GM10266 (cell line): ENCODE measurements around the gene GAB3.
"Not testable (repeated sequence)": the region's sequence is repeated elsewhere in the genome, so short reads cannot be mapped to it uniquely, and the experiment has no call there.

Experiments
- DNase-seq: peaks from one replicate; pipeline ENCODE4 v3.0.0; 2012; ENCODE audit errors: extremely low spot score
- TF ChIP-seq, protein P1 (sequence below): IDR thresholded peaks from 2 replicates; pipeline ENCODE4 v1.5.1; 2012; ENCODE audit warnings: mild to moderate bottlenecking, low read depth; ENCODE audit not compliant: control insufficient read depth, insufficient read depth; ENCODE audit errors: missing control alignments

GAB3 gene

DNA sequence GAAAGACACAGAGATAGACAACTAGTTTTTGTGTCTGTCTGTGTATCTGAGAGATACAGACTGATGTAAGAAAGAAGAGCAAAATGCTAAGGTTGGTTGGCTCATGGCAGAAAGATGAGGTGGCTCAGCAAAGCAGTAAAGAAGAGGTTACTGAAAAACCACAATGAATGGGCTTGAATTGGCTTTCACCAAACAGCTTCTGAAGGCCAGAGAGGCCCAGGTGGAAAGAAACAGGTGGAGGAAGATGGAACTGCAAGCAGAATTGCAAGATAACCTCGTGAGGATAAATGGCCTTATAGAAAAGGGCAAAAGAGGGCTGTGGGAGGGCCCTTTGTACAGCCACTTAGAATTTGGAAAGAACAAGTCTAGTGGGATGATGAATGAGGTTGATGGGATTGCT lies 39.6 kb downstream of the GAB3 start:
- TF ChIP-seq, protein P1, sequence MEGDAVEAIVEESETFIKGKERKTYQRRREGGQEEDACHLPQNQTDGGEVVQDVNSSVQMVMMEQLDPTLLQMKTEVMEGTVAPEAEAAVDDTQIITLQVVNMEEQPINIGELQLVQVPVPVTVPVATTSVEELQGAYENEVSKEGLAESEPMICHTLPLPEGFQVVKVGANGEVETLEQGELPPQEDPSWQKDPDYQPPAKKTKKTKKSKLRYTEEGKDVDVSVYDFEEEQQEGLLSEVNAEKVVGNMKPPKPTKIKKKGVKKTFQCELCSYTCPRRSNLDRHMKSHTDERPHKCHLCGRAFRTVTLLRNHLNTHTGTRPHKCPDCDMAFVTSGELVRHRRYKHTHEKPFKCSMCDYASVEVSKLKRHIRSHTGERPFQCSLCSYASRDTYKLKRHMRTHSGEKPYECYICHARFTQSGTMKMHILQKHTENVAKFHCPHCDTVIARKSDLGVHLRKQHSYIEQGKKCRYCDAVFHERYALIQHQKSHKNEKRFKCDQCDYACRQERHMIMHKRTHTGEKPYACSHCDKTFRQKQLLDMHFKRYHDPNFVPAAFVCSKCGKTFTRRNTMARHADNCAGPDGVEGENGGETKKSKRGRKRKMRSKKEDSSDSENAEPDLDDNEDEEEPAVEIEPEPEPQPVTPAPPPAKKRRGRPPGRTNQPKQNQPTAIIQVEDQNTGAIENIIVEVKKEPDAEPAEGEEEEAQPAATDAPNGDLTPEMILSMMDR, result no peak
- no peak for DNase-seq

DNA sequence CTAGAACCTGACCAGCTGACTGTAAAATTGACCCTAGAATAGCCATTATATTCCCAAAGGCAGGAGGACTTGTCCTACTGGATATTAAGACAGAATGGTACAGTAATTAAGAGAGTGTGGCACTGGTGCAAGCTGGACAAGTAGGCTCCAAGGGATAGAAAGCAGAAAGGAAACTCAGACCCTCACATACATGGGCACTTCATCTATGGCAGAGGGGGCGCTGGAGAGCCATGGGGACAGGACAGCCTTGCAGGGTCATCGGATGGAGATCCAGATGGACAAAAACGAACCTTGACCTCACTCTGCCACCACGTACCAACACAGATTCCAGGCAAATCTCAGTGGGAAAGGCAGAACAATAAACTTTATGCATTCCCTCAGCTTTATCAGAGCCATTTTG lies 40.6 kb downstream of the GAB3 start:
- no peak for DNase-seq
- TF ChIP-seq, protein P1, result no peak

GRCh38 chrX:154698630-154699248 lies 52.1 kb downstream of the GAB3 start:
- TF ChIP-seq, protein P1, result no peak
- no peak for DNase-seq

- TF ChIP-seq, protein P1, result no peak
- DNase-seq, result no peak
Measured at GRCh38 chrX:154696676-154697045, 54.2 kb downstream of the GAB3 start.

GRCh38 chrX:154695911-154696675 lies 54.8 kb downstream of the GAB3 start:
- DNase-seq, result no peak
- TF ChIP-seq, protein P1, result no peak

DNA sequence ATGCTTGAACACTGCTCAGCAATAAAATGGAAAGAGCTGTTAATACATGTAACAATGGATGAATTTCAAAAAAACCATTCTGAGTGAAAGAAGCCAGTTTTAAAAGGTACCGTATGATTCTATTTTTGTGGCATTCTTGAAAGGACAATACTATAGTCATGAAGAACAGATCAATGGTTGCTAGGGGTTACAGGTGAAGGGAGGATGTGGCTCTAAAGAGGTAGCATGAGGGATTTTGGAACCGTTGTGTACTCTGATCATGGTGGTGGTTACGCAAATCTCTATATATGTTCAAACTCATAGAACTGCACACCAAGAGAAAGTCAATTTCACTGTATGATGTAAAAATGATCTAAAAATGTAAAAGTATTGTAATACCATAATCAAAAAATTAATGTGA lies 57.5 kb downstream of the GAB3 start:
- DNase-seq, result no peak
- TF ChIP-seq, protein P1, result no peak

DNA sequence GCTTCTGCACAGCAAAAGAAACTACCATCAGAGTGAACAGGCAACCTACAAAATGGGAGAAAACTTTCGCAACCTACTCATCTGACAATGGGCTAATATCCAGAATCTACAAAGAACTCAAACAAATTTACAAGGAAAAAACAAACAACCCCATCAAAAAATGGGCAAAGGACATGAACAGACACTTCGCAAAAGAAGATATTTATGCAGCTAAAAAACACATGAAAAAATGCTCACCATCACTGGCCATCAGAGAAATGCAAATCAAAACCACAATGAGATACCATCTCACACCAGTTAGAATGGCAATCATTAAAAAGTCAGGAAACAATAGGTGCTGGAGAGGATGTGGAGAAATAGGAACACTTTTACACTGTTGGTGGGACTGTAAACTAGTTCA lies 60.4 kb downstream of the GAB3 start:
- DNase-seq, result not testable (repeated sequence)

DNA sequence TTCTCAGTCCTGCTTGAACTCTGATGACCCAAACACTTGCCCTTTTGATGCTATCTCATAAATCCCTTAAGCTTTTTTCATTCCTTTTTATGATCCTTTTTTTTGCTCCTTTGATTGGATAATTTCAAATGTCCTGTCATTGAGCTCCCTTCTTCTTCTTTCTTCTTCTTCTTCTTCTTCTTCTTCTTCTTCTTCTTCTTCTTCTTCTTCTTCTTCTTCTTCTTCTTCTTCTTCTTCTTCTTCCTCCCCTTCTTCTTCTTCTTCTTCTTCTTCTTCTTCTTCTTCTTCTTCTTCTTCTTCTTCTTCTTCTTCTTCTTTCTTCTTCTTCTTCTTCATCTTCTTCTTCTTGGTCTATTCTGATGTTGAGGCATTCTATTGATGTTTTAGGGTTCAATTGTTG lies 78.8 kb downstream of the GAB3 start:
- DNase-seq, result not testable (repeated sequence)

GRCh38 chrX:154670848-154671247 lies 80.0 kb downstream of the GAB3 start:
- not testable (repeated sequence) for DNase-seq
